LNCaP clone FGC (cell line): Measurements from ENCODE around the gene CALML3.

Source experiments
- DNase-seq: peaks from one replicate; pipeline ENCODE4 v3.0.0-alpha.2; 2011; ENCODE audit warnings: low read depth
- H3K4me3 ChIP-seq: 2 replicates; pipeline ENCODE4 v1.5.1; 2011; ENCODE audit warnings: mild to moderate bottlenecking, low read depth, low read length, control low read depth
- CTCF ChIP-seq: IDR thresholded peaks from 2 replicates; pipeline ENCODE4 v1.5.1; 2012; ENCODE audit warnings: mild to moderate bottlenecking; ENCODE audit not compliant: control insufficient read depth, insufficient read depth; ENCODE audit errors: extremely low read depth

CALML3 gene

GRCh38 chr10:5569568-5569967, 44.8 kb downstream of the CALML3 start:
- TF ChIP-seq CTCF, result no peak
- no peak for DNase-seq
- H3K4me3 ChIP-seq, result no peak overlapping the region

GRCh38 chr10:5570007-5570655, 45.4 kb downstream of the CALML3 start:
- DNase-seq, result no peak
- no peak overlapping the region for H3K4me3 ChIP-seq
- no peak for TF ChIP-seq CTCF

- no peak overlapping the region for H3K4me3 ChIP-seq
- DNase-seq, result no peak
- no peak for TF ChIP-seq CTCF
These were observed 46.4 kb downstream of the CALML3 start for GRCh38 chr10:5570979-5571810.

- no peak overlapping the region for H3K4me3 ChIP-seq
- no peak for DNase-seq
- no peak for TF ChIP-seq CTCF
These were observed 47.1 kb downstream of the CALML3 start for GRCh38 chr10:5571826-5572225.

GRCh38 chr10:5573319-5573950, 48.7 kb downstream of the CALML3 start:
- DNase-seq, result no peak
- no peak for TF ChIP-seq CTCF
- no peak overlapping the region for H3K4me3 ChIP-seq

- H3K4me3 ChIP-seq, result no peak overlapping the region
- no peak for DNase-seq
- TF ChIP-seq CTCF, result no peak
These were observed 49.3 kb downstream of the CALML3 start for GRCh38 chr10:5573968-5574641.
